Bronchial epithelial cell (primary cell): ENCODE measurements around the gene CPPED1. TPM values are rescaled to one million over a fixed set of nuclear protein-coding genes. Genes with fewer than 3 reads are reported as not detected.

Experiments used
- DNase-seq: peaks from one replicate; pipeline ENCODE4 v3.0.0-alpha.2; 2010; ENCODE audit warnings: low read depth
- FAIRE-seq: peaks from 2 replicates; lab custom pipeline; 2011; peaks lifted over from hg19 to GRCh38; lab: Jason Lieb, UNC
- H3K27me3 ChIP-seq: 2 replicates; pipeline ENCODE4 v1.5.1; 2011; ENCODE audit warnings: low read length; ENCODE audit not compliant: control insufficient read depth, insufficient read depth
- H3K36me3 ChIP-seq: 2 replicates; pipeline ENCODE4 v1.5.1; 2011; ENCODE audit warnings: low read length; ENCODE audit not compliant: control insufficient read depth, insufficient read depth
- H3K4me3 ChIP-seq: 2 replicates; pipeline ENCODE4 v1.5.1; 2011; ENCODE audit warnings: mild to moderate bottlenecking, low read depth, low read length, control low read depth
- total RNA-seq: library from RNA; depleted of rRNA; stranded (reverse); fragments of >200 nt; gene quantifications from 2 replicates; pipeline ENCODE4 v1.2.1, GENCODE V29; 2014
- TF ChIP-seq, protein P1 (sequence below): IDR thresholded peaks from 2 replicates; pipeline ENCODE4 v1.5.1; 2011; ENCODE audit warnings: mild to moderate bottlenecking, moderate library complexity, low read length, control low read depth, inconsistent platforms; ENCODE audit not compliant: insufficient read depth, severe bottlenecking

Gene CPPED1
- total RNA-seq, 1 donor from 2014 or later = 5.8 TPM

DNA sequence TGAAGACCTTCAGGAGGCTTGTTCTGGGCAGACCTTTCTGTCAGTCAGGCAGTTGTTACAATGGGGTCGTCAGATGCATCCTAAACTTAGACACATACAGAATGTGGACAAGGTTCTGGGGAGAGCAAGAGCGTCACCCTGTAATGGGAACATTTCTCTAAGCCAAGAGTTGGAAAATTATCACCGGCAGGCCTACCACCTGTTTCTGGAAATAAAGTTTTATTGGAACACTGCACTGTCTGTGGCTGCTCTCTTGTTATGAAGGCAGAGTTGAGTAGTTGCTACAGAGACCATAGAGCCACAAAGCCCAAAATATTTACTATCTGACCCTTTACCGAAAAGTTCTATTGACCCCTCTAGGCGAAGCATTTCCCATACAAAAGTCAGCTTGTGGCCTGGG, 106.2 kb downstream of the CPPED1 start:
- Histone ChIP-seq H3K4me3 (no peak overlapping the region), H3K36me3 (no peaks in the 10 kb centered on the region), H3K27me3 (no peaks in the 10 kb centered on the region)
- TF ChIP-seq, protein P1, sequence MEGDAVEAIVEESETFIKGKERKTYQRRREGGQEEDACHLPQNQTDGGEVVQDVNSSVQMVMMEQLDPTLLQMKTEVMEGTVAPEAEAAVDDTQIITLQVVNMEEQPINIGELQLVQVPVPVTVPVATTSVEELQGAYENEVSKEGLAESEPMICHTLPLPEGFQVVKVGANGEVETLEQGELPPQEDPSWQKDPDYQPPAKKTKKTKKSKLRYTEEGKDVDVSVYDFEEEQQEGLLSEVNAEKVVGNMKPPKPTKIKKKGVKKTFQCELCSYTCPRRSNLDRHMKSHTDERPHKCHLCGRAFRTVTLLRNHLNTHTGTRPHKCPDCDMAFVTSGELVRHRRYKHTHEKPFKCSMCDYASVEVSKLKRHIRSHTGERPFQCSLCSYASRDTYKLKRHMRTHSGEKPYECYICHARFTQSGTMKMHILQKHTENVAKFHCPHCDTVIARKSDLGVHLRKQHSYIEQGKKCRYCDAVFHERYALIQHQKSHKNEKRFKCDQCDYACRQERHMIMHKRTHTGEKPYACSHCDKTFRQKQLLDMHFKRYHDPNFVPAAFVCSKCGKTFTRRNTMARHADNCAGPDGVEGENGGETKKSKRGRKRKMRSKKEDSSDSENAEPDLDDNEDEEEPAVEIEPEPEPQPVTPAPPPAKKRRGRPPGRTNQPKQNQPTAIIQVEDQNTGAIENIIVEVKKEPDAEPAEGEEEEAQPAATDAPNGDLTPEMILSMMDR = no peak
- DNase-seq (no peak), FAIRE-seq (no peak)

DNA sequence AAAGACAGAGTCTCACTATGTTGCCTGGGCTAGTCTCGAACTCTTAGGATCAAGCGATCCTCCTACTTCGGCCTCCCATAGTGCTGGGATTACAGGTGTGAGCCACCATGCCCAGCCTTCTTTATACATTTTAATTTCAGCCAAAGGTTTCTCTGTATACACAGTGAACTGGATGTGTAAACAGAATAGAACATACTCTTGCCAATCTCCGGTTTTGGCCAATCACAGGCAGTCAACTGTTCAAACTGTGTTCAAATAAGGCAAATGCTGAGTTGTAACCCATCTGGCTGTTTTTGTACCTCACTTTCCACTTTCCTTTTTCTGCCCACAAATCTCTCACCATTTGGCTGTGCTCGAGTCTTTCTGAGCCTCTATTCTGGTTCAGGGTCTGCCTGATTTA, 108.2 kb downstream of the CPPED1 start:
- Histone ChIP-seq H3K4me3 (no peak overlapping the region), H3K36me3 (no peaks in the 10 kb centered on the region), H3K27me3 (no peaks in the 10 kb centered on the region)
- TF ChIP-seq, protein P1 = no peak
- no peak for DNase-seq
- no peak for FAIRE-seq

DNA sequence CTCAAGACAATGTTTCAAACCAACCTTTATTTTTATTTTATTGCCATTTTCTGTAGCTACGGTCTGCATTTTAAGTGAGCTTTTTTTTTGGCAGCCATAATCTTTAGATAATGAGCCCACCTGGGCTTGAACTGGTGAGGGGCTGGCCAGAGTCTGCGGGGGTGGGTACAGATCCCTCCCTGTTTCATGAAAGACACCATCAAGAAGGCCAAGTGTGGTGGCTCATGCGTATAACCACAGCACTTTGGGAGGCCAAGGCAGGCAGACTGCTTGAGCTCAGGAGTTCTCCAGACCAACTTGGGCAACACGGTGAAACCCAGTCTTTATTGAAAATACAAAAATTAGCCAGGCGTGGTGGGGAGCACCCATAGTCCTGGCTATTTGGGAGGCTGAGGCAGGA, 113.7 kb downstream of the CPPED1 start:
- no peaks in the 10 kb centered on the region for H3K27me3 ChIP-seq
- DNase-seq (no peak), FAIRE-seq (no peak)
- no peaks in the 10 kb centered on the region for H3K36me3 ChIP-seq
- TF ChIP-seq, protein P1 = no peak
- H3K4me3 ChIP-seq = no peak overlapping the region

DNA sequence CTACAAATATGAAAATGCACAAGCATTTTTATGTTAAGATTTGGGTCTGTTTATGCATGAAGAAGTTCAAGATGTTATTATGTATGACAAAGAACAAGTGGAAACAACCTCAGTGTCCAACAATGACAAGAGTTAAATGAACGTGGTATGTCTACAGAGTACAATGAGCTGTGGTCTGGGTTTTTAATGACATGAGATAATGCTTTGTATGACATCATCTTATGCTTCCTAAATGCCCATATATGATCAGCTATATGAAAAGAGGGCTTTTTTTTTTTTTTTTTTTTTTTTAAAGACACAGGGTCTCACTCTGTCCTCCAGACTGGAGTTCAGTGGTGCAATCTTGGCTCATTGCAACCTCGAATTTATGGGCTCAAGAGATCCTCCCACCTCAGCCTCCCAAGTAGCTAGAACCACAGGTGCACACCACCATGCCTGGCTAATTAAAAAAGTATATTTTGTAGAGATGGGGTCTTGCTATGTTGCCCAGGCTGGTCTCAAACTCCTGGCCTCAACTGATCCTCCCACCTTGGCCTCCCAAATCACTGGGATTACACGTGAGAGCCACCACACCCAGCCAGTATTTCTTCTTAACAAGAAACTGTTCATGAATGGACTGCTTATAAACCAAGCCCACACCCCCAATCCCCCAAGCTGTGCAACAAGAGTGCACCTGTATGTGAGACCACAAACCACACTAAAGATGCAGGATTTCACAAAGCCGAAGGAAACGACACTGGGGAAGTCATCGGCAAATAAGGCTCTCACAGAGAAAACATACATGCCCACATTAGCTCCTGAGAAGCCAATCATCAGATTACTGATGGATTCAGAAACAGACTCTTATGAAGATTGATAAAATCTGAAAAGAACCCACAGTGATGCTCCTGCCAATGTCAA, 114.5 kb downstream of the CPPED1 start:
- Histone ChIP-seq H3K4me3 (no peak overlapping the region), H3K27me3 (no peaks in the 10 kb centered on the region), H3K36me3 (no peaks in the 10 kb centered on the region)
- FAIRE-seq = no peak
- TF ChIP-seq, protein P1 = no peak
- DNase-seq = no peak

DNA sequence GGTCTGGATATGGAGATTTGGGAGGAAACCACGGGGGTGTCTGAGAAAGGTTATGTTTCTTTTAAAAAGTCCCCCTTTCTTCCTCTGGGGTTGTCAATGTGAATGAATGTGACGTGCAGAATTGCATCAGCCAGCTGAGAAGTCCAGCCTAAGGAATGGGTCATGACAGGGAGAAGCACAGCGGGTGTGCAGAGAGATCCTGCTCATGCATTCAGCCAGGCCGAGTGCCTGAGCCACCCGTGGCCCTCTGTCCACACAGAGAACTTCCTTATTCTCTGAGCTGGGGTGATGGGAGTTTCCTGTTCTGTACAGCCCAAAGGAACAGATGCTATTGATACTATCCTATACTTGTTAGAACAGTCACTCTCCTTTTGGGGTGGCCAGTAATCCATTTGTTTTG, 117.9 kb downstream of the CPPED1 start:
- FAIRE-seq (no peak), DNase-seq (no peak)
- no peak overlapping the region for H3K4me3 ChIP-seq
- TF ChIP-seq, protein P1 = no peak
- no peaks in the 10 kb centered on the region for H3K27me3 ChIP-seq
- H3K36me3 ChIP-seq = no peaks in the 10 kb centered on the region
